H9 (cell line): ENCODE data around the gene FADS3. TPM values are rescaled to one million over a fixed set of nuclear protein-coding genes. Genes with fewer than 3 reads are reported as not detected.

ENCODE experiments used
- DNase-seq: peaks from one replicate; pipeline ENCODE4 v3.0.0-alpha.2; 2017
- H2AFZ ChIP-seq: one replicate; pipeline ENCODE4 v1.6.1; 2013; ENCODE audit warnings: mild to moderate bottlenecking, low read length, control low read depth, moderate library complexity
- H2AK5ac ChIP-seq: 2 replicates; pipeline ENCODE4 v1.6.1; 2013; ENCODE audit warnings: low read length, control low read depth, mixed read lengths; ENCODE audit not compliant: insufficient read length
- H2BK120ac ChIP-seq: one replicate; pipeline ENCODE4 v1.6.1; 2013; ENCODE audit warnings: low read depth, mild to moderate bottlenecking, low read length, control low read depth, inconsistent platforms; ENCODE audit not compliant: poor library complexity, severe bottlenecking
- H2BK12ac ChIP-seq: 2 replicates; pipeline ENCODE4 v1.6.1; 2013; ENCODE audit warnings: low read length, control low read depth, mixed read lengths, low read depth; ENCODE audit not compliant: insufficient read length
- H2BK15ac ChIP-seq: 2 replicates; pipeline ENCODE4 v1.6.1; 2013; ENCODE audit warnings: low read depth, low read length, control low read depth
- H2BK20ac ChIP-seq: one replicate; pipeline ENCODE4 v1.6.1; 2013; ENCODE audit warnings: low read depth, mild to moderate bottlenecking, low read length, control low read depth, inconsistent platforms; ENCODE audit not compliant: poor library complexity, severe bottlenecking
- H2BK5ac ChIP-seq: 2 replicates; pipeline ENCODE4 v1.6.1; 2013; ENCODE audit warnings: low read length, control low read depth, mixed read lengths; ENCODE audit not compliant: insufficient read length
- H3K14ac ChIP-seq: 2 replicates; pipeline ENCODE4 v1.6.1; 2013; ENCODE audit warnings: low read length, control low read depth; ENCODE audit not compliant: insufficient read depth
- H3K18ac ChIP-seq: 2 replicates; pipeline ENCODE4 v1.6.1; 2013; ENCODE audit warnings: low read depth, mild to moderate bottlenecking, mixed read lengths, low read length, control low read depth; ENCODE audit not compliant: insufficient read length
- H3K23ac ChIP-seq: 2 replicates; pipeline ENCODE4 v1.6.1; 2013; ENCODE audit warnings: low read length, control low read depth, mixed read lengths, low read depth; ENCODE audit not compliant: insufficient read length
- H3K23me2 ChIP-seq: 2 replicates; pipeline ENCODE4 v1.6.1; 2013; ENCODE audit warnings: low read depth, mild to moderate bottlenecking, mixed read lengths, low read length, control low read depth; ENCODE audit not compliant: insufficient read length, poor library complexity, severe bottlenecking
- H3K27ac ChIP-seq: 2 replicates; pipeline ENCODE4 v1.5.1; 2013; ENCODE audit warnings: low read length, control low read depth, mixed read lengths, low read depth; ENCODE audit not compliant: insufficient read length
- H3K27me3 ChIP-seq: 2 replicates; pipeline ENCODE4 v1.6.1; 2013; ENCODE audit warnings: low read length, control low read depth, inconsistent platforms; ENCODE audit not compliant: insufficient read depth
- H3K4ac ChIP-seq: 2 replicates; pipeline ENCODE4 v1.6.1; 2013; ENCODE audit warnings: low read depth, mild to moderate bottlenecking, control low read depth, inconsistent platforms, low read length, moderate library complexity
- H3K4me1 ChIP-seq: 2 replicates; pipeline ENCODE4 v1.6.1; 2013; ENCODE audit warnings: low read length, control low read depth, inconsistent platforms; ENCODE audit not compliant: insufficient read depth
- H3K4me2 ChIP-seq: 2 replicates; pipeline ENCODE4 v1.6.1; 2013; ENCODE audit warnings: low read length, control low read depth, mixed read lengths; ENCODE audit not compliant: insufficient read length, insufficient read depth
- H3K56ac ChIP-seq: 2 replicates; pipeline ENCODE4 v1.6.1; 2013; ENCODE audit warnings: low read depth, mild to moderate bottlenecking, mixed read lengths, low read length, control low read depth; ENCODE audit not compliant: insufficient read length
- H3K79me1 ChIP-seq: 2 replicates; pipeline ENCODE4 v1.6.1; 2013; ENCODE audit warnings: low read depth, mild to moderate bottlenecking, moderate library complexity, low read length, control low read depth, inconsistent platforms; ENCODE audit not compliant: insufficient read depth, poor library complexity, severe bottlenecking
- H3K79me2 ChIP-seq: 2 replicates; pipeline ENCODE4 v1.6.1; 2013; ENCODE audit warnings: low read length, control low read depth, inconsistent platforms; ENCODE audit not compliant: insufficient read depth
- H3K9ac ChIP-seq: 2 replicates; pipeline ENCODE4 v1.6.1; 2013; ENCODE audit warnings: low read length, control low read depth, mixed read lengths; ENCODE audit not compliant: insufficient read length; ENCODE audit errors: extremely low read depth
- H3K9me3 ChIP-seq: one replicate; pipeline ENCODE4 v1.6.1; 2013; ENCODE audit warnings: low read depth, low read length, inconsistent platforms; ENCODE audit not compliant: control insufficient read depth
- H3T11ph ChIP-seq: one replicate; pipeline ENCODE4 v1.6.1; 2013; ENCODE audit warnings: mild to moderate bottlenecking, low read length, control low read depth, inconsistent platforms
- H4K20me1 ChIP-seq: one replicate; pipeline ENCODE4 v1.6.1; 2013; ENCODE audit not compliant: control insufficient read depth, insufficient read length, insufficient read depth
- H4K5ac ChIP-seq: 2 replicates; pipeline ENCODE4 v1.6.1; 2013; ENCODE audit warnings: low read depth, mild to moderate bottlenecking, mixed read lengths, low read length, control low read depth; ENCODE audit not compliant: insufficient read length
- H4K8ac ChIP-seq: replicated peaks from 2 replicates; pipeline ENCODE4 v1.6.1; 2013; ENCODE audit warnings: low read length, control low read depth, mixed read lengths, low read depth; ENCODE audit not compliant: insufficient read length
- H4K91ac ChIP-seq: 2 replicates; pipeline ENCODE4 v1.6.1; 2013; ENCODE audit warnings: low read depth, mild to moderate bottlenecking, moderate library complexity, mixed read lengths, low read length, control low read depth; ENCODE audit not compliant: insufficient read length
- H3K27ac Mint-ChIP-seq, 3 experiments: 2 replicates in 2 of 3; 3 replicates in 1 of 3; pipeline ENCODE4 v1.8.0; 2020 to 2021; ENCODE audit warnings: mixed read lengths in 3 of 3, mild to moderate bottlenecking in 1 of 3, moderate library complexity in 1 of 3
- H3K27me3 Mint-ChIP-seq: 2 replicates; pipeline ENCODE4 v1.8.0; 2021; ENCODE audit warnings: low read depth, mild to moderate bottlenecking, moderate library complexity, mixed read lengths
- H3K36me3 Mint-ChIP-seq, 3 experiments: 2 replicates in 2 of 3; 3 replicates in 1 of 3; pipeline ENCODE4 v1.8.0; 2020 to 2021; ENCODE audit warnings: low read depth in 3 of 3, mixed read lengths in 3 of 3; ENCODE audit not compliant: insufficient read depth in 1 of 3
- H3K4me1 Mint-ChIP-seq, 2 experiments: 2 replicates each; pipeline ENCODE4 v1.8.0; 2020; ENCODE audit warnings: mixed read lengths in 2 of 2
- H3K4me3 Mint-ChIP-seq, 2 experiments: 2 replicates in 1 of 2; 3 replicates in 1 of 2; pipeline ENCODE4 v1.8.0; 2020 to 2021; ENCODE audit warnings: mild to moderate bottlenecking in 2 of 2, mixed read lengths in 2 of 2, moderate library complexity in 1 of 2
- H3K9me3 Mint-ChIP-seq, 2 experiments: 2 replicates in 1 of 2; 3 replicates in 1 of 2; pipeline ENCODE4 v1.8.0; 2020; ENCODE audit warnings: mild to moderate bottlenecking in 2 of 2, mixed read lengths in 2 of 2, moderate library complexity in 1 of 2
- CTCF ChIP-seq: fragments of 200-600 bp; sonication (generic); conservative IDR thresholded peaks from 3 replicates; pipeline ENCODE4 v1.8.0; 2021; ENCODE audit warnings: antibody characterized with exemption, mild to moderate bottlenecking
- WGBS: extraction: QIAGEN DNeasy Blood & Tissue Kit; methylation state at CpG from one replicate; pipeline ENCODE4 v1.1.7; 2013; ENCODE audit warnings: missing lambda C conversion rate, low lambda C conversion rate, mixed read lengths; ENCODE audit not compliant: insufficient read length; ENCODE audit errors: extremely low coverage; 5-methylcytosine and 5-hydroxymethylcytosine counted together
- total RNA-seq: library from RNA; stranded (reverse); gene quantifications from 2 replicates; pipeline ENCODE4 v1.2.1, GENCODE V29; 2021

The FADS3 gene
- total RNA-seq, 1 experiment from 2014 or later, result 34.9 TPM

- H4K91ac ChIP-seq, result no peak overlapping the region
- no peak overlapping the region for H3T11ph ChIP-seq
- no peak overlapping the region for H2BK15ac ChIP-seq
- H3K4me2 ChIP-seq, result no peak overlapping the region
- no peak overlapping the region for H3K4ac ChIP-seq
- H4K8ac ChIP-seq, result no peak overlapping the region
- no peak overlapping the region for H4K5ac ChIP-seq
- H3K9me3 ChIP-seq, result no peaks in the 10 kb centered on the region
- H3K27me3 ChIP-seq, result no peaks in the 10 kb centered on the region
- Mint-ChIP-seq H3K27me3 (no peaks in the 10 kb centered on the region), H3K36me3 (peaks cover 67 to 92% (median 90%) of the 10 kb centered on the region in 3 experiments), H3K4me3 (no peak overlapping the region; a peak in 1 of 5 replicates), H3K9me3 (no peaks in the 10 kb centered on the region), H3K27ac (peak overlapping the region; percentile 62 to 89 (median 73); a peak in 5 of 7 replicates), H3K4me1 (peaks cover 0 to 6% of the 10 kb centered on the region in 2 experiments; a peak in 3 of 4 replicates)
- no peak overlapping the region for H3K18ac ChIP-seq
- H2BK12ac ChIP-seq, result no peak overlapping the region
- no peak overlapping the region for H2BK120ac ChIP-seq
- no peak overlapping the region for H3K14ac ChIP-seq
- H3K4me1 ChIP-seq, result no peaks in the 10 kb centered on the region
- no peak overlapping the region for H3K23ac ChIP-seq
- no peak for DNase-seq
- no peak overlapping the region for H3K9ac ChIP-seq
- no peaks in the 10 kb centered on the region for H3K79me1 ChIP-seq
- no CpG with 5 or more reads among the region's 16 CpGs for WGBS
- no peak overlapping the region for H3K56ac ChIP-seq
- no peak overlapping the region for H3K27ac ChIP-seq
- H3K79me2 ChIP-seq, result no peaks in the 10 kb centered on the region; the same call in 1 of the 2 replicates
- TF ChIP-seq CTCF, result no peak
- H2AK5ac ChIP-seq, result no peak overlapping the region
- H2BK20ac ChIP-seq, result no peak overlapping the region
- H2BK5ac ChIP-seq, result no peak overlapping the region
- peaks cover 3% of the 10 kb centered on the region for H4K20me1 ChIP-seq
- H2AFZ ChIP-seq, result no peak overlapping the region
- no peaks in the 10 kb centered on the region for H3K23me2 ChIP-seq
These were observed 46.3 kb downstream of the FADS3 start for GRCh38 chr11:61844909-61845565.
